GM13976 (cell line): ENCODE data around the gene ADRA2C.

Experiments
- DNase-seq: peaks from one replicate; pipeline ENCODE4 v3.0.0; 2012; ENCODE audit warnings: low spot score
- CTCF ChIP-seq: IDR thresholded peaks from 2 replicates; pipeline ENCODE4 v1.5.1; 2012; ENCODE audit warnings: borderline replicate concordance, mild to moderate bottlenecking; ENCODE audit not compliant: insufficient read depth; ENCODE audit errors: extremely low read depth, missing control alignments, control extremely low read depth
- in situ Hi-C: fragments of 300-500 bp; cut with MboI; formaldehyde crosslinking; loops from one replicate; pipeline ENCODE4 v1.12.0; 2022; ENCODE audit warnings: low sequenced_read_pairs, mixed read lengths, inconsistent platforms; ENCODE audit not compliant: unreplicated experiment

ADRA2C gene

GRCh38 chr4:3793545-3793944 is 27.4 kb downstream of the ADRA2C start:
- TF ChIP-seq CTCF: no peak

DNA sequence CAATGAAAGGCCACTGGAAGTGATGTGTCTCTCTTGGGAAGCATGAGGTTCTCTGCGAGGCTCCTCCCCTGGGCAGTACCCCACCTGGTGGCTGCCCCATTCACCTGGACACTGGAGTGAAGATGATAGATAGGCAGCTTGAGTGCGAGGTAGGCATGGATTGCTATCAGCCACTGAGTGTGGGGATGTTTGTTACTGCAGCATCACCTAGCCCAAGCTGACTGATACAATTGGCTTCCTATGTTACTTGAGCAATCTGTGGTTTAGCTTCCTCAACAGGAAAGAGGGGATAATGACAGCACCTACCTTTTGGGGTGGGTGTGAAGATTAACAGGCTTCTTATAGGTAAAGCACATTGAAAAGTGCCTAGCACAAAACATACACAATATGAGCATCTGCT is 30.8 kb downstream of the ADRA2C start:
- in situ Hi-C loops: no loop called here
- no peak for TF ChIP-seq CTCF
- no peak for DNase-seq

More at GRCh38 chr4:3793545-3793944, 27.4 kb downstream of the ADRA2C start:
- in situ Hi-C loops: no loop called here
- no peak for DNase-seq

DNA sequence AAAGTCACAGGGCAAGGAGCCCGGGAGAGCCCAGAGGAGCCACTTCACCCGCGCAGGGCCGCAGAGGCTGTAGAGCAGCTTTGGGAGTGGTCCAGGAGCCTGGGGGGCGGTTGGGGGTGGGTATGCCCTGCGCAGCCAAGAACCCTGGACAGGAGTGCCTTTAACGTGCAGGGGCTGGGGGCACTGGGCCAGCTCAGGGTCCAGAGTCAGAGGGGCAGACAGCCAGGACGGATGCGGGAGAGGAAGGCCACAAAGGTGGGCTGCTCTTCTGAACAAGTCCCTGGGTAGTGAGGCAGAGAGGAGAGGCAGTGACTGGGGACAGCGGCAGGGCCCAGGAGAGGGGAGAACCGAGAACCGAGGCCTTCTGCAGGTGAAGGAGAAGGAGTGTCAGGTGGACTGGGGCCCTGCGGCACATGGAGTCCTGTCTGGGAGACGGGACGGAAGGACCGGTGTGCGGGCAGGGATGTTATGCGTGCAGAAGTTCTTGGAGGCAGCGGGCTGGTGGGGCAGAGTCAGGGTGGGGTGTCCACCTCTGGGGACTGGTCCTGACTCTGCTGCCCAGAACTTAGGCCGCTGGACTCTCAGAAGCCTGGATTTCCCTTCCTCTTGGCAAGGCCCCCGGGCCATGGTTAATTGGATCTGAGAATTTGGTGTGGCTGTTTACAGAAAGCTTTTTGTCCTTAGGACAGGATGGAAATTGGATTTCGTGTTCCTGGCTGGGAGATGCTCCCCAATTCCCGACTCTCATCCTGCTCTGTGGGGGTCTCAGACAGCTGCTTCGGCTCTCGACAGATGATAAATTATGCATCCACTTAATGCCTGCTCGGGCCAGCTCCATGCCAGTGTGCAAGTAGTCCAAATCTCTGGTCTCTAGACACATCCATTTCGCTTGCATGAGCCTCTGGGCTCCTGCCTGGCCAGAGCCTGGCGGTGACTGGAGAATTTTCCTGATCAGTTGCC is 31.9 kb downstream of the ADRA2C start:
- TF ChIP-seq CTCF: no peak
- DNase-seq: no peak
- in situ Hi-C loops: no loop called here

- DNase-seq: no peak
- in situ Hi-C loops: no loop called here
- TF ChIP-seq CTCF: no peak
Measured at GRCh38 chr4:3799496-3799895, 33.3 kb downstream of the ADRA2C start.

DNA sequence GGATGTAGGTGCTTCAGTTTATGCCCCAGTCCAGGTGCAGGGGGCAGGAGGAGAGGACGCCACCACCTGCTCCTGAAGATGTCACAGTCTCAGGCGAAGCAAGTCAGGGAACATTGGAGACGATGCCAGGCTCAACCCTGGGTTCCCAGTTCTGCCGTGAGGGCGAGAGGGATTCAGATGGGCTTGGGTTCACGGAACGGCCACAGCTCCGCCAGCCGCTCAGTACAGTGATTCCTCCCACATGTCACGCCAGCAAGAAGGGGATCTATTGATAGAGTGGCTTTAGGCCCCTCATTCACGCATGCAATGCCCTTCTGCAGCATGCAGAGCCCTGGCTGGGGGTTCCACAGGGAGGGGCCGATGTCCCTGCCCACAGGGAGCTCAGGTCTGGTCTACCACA is 34.2 kb downstream of the ADRA2C start:
- DNase-seq: no peak
- TF ChIP-seq CTCF: no peak
- in situ Hi-C loops: no loop called here

DNA sequence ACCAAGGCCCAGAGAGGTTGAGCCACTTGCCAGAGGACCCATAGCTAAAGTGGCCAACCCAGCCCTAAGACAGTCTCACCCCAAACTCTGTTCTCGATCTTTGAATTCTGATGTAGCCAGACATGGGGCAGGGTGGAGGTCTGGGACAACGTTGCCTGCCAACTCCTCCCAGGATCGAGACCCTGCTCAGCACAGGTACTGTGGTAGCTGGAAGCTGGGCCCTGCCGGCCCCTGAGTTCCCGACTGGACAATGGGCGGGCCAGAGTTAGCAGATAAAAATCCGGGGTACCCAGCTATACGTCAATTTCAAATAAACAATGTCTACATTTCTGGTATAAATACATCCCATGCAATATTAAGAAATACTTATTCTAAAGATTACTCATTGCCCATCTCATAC is 35.3 kb downstream of the ADRA2C start:
- TF ChIP-seq CTCF: no peak
- no peak for DNase-seq
- in situ Hi-C loops: no loop called here
